Activated naive CD4-positive, alpha-beta T cell treated with anti-CD3 and anti-CD28 coated beads for 36 hours (primary cell): ENCODE measurements around the gene NCOA5. TPM values are rescaled to one million over a fixed set of nuclear protein-coding genes. Genes with fewer than 3 reads are reported as not detected.

Experiments used
- CTCF ChIA-PET: fragments of 350-600 bp; sonication (Branson Sonifier 250); formaldehyde crosslinking; loops from one replicate; lab custom pipeline; 2021; ENCODE audit warnings: antibody characterized with exemption; lab: Charles Lee
- DNase-seq: peaks from one replicate; pipeline ENCODE4 v3.0.0-alpha.2; 2020
- H3K27ac Mint-ChIP-seq: one replicate; pipeline ENCODE4 v1.8.0; 2021; ENCODE audit warnings: mild to moderate bottlenecking, mixed read lengths
- H3K27me3 Mint-ChIP-seq: one replicate; pipeline ENCODE4 v1.8.0; 2021; ENCODE audit warnings: low read depth, mixed read lengths
- H3K36me3 Mint-ChIP-seq: one replicate; pipeline ENCODE4 v1.8.0; 2021; ENCODE audit warnings: low read depth, mixed read lengths
- H3K4me1 Mint-ChIP-seq: one replicate; pipeline ENCODE4 v1.8.0; 2021; ENCODE audit warnings: low read depth, mixed read lengths
- H3K4me3 Mint-ChIP-seq: one replicate; pipeline ENCODE4 v1.8.0; 2021; ENCODE audit warnings: mild to moderate bottlenecking, moderate library complexity, mixed read lengths
- H3K9me3 Mint-ChIP-seq: one replicate; pipeline ENCODE4 v1.8.0; 2021; ENCODE audit warnings: mixed read lengths
- intact Hi-C: fragments of 100-400 bp; cut with micrococcal nuclease; formaldehyde crosslinking; loops from one replicate; pipeline ENCODE4 v1.15.1; 2023
- total RNA-seq, 2 experiments: library from RNA; stranded (reverse); gene quantifications; one replicate each; pipeline ENCODE4 v1.2.3, GENCODE V29; 2021

The NCOA5 gene
- total RNA-seq, 2 experiments from 2014 or later: 4.4 to 5.1 TPM

GRCh38 chr20:46128310-46129151 lies 38.8 kb upstream of the NCOA5 start:
- Mint-ChIP-seq H3K4me1 (peaks cover 3% of the 10 kb centered on the region), H3K4me3 (no peak overlapping the region), H3K27me3 (peaks cover 19% of the 10 kb centered on the region), H3K27ac (no peak overlapping the region), H3K36me3 (peaks cover 5% of the 10 kb centered on the region), H3K9me3 (no peaks in the 10 kb centered on the region)
- DNase-seq: peak; percentile 11
- CTCF ChIA-PET: interaction anchor here (0.6 to 0.7 kb wide), 2 partner anchors 30 to 221 kb away, joined by 3 to 4 read pairs; no protein-coding TSS in a partner anchor
- intact Hi-C loops: no loop called here

DNA sequence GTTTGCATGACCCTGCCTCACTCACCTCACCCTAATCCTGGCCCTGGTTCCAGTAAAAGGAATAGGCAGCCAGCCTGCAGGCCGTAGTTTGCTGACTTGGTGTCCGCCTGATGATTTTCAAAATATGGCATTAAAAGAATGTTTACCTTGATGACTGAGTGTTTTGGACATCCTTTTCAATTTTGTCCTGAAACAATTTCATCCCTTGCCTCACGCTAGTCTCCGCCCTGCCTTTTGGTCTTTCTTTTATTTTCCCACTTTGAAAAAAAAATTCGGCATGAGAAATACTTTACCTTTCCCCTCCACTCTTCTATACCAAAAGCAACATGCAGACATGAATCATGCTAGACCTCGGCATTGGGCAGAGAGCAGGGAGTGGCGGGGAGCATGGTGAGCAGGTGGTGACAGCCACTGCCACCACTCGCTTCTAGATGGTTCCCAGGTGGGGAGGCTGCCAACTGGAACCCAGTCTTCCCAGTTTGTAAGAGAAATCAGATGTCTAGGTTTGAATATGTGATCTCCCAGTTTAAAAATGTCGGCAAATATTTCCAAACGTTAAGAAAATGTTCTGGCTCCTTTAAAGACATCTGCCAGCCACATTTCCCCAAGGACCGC lies 37.7 kb upstream of the NCOA5 start:
- H3K27me3 Mint-ChIP-seq: peaks cover 12% of the 10 kb centered on the region
- no peak for DNase-seq
- CTCF ChIA-PET: no interaction called here

GRCh38 chr20:46126440-46127056 lies 36.8 kb upstream of the NCOA5 start:
- CTCF ChIA-PET: no interaction called here
- intact Hi-C loops: no loop called here
- no peaks in the 10 kb centered on the region for H3K9me3 Mint-ChIP-seq

More for the DNA sequence above, 37.7 kb upstream of the NCOA5 start:
- Mint-ChIP-seq H3K36me3 (peaks cover 5% of the 10 kb centered on the region), H3K27ac (no peak overlapping the region), H3K4me1 (no peaks in the 10 kb centered on the region), H3K4me3 (no peak overlapping the region), H3K9me3 (no peaks in the 10 kb centered on the region)
- intact Hi-C loops: no loop called here

GRCh38 chr20:46123482-46124245 lies 33.9 kb upstream of the NCOA5 start:
- Mint-ChIP-seq H3K4me1 (peaks cover 11% of the 10 kb centered on the region), H3K27me3 (no peaks in the 10 kb centered on the region), H3K27ac (no peak overlapping the region), H3K36me3 (peaks cover 5% of the 10 kb centered on the region), H3K9me3 (no peaks in the 10 kb centered on the region), H3K4me3 (no peak overlapping the region)
- CTCF ChIA-PET: interaction anchor here (0.9 kb wide), 1 partner anchor 65 kb away, joined by 3 read pairs; no protein-coding TSS in a partner anchor
- DNase-seq: no peak
- intact Hi-C loops: no loop called here

More at GRCh38 chr20:46126440-46127056, 36.8 kb upstream of the NCOA5 start:
- Mint-ChIP-seq H3K27ac (no peak overlapping the region), H3K36me3 (peaks cover 5% of the 10 kb centered on the region), H3K4me3 (no peak overlapping the region), H3K27me3 (peaks cover 9% of the 10 kb centered on the region), H3K4me1 (no peaks in the 10 kb centered on the region)
- DNase-seq: no peak

DNA sequence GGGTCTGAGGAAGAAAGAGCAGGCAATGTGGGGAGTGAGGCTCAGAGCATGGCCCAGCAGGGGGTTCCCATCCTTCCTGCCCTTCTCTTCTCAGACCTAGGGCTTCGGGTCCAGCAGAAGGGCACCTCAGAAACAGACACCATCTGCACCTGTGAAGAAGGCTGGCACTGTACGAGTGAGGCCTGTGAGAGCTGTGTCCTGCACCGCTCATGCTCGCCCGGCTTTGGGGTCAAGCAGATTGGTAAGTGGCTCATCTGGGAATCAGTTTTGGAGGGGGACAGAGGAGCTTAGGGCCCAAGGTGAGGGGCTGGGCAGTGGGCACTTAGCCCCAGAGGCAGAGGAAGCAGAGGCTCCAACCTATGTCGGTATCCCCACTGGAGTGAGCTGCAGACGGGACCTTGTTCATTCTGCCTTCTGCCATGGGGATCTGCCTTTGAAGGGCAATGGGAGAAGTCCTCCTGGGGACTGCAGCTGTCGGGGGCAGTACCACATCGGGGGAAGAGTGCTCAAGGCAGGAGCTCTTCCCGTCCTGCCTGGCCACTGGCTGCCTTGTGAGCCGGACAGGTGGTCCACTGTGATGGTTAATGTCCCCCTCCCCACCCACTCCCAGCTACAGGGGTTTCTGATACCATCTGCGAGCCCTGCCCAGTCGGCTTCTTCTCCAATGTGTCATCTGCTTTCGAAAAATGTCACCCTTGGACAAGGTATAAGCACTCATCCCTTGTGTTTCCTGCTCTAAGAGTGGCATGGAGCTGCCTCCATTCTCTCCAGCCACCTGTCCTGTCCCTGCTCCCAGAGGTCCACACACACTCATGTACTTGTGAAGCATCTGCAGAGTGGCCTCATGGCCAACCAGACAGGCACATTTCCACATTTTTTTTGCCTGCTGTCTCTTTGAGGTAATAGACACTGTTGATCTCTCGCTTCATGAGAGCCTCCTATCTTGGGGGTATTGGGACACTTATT lies 33.0 kb upstream of the NCOA5 start:
- CTCF ChIA-PET: interaction anchor here (0.9 kb wide), 1 partner anchor 64 kb away, joined by 3 read pairs; no protein-coding TSS in a partner anchor
- intact Hi-C loops: no loop called here
- H3K27ac Mint-ChIP-seq: no peak overlapping the region
- peaks cover 1% of the 10 kb centered on the region for H3K27me3 Mint-ChIP-seq
- peaks cover 7% of the 10 kb centered on the region for H3K36me3 Mint-ChIP-seq
- H3K4me3 Mint-ChIP-seq: no peak overlapping the region
- H3K9me3 Mint-ChIP-seq: no peaks in the 10 kb centered on the region
- no peak for DNase-seq
- H3K4me1 Mint-ChIP-seq: peaks cover 16% of the 10 kb centered on the region

- no peak overlapping the region for H3K27ac Mint-ChIP-seq
- CTCF ChIA-PET: interaction anchor here (1.4 kb wide), 1 partner anchor 10 kb away, joined by 4 read pairs; no protein-coding TSS in a partner anchor
- H3K27me3 Mint-ChIP-seq: peaks cover 1% of the 10 kb centered on the region
- no peak overlapping the region for H3K4me3 Mint-ChIP-seq
- H3K4me1 Mint-ChIP-seq: peaks cover 19% of the 10 kb centered on the region
- peaks cover 7% of the 10 kb centered on the region for H3K36me3 Mint-ChIP-seq
- intact Hi-C loops: no loop called here
- no peak for DNase-seq
- H3K9me3 Mint-ChIP-seq: no peaks in the 10 kb centered on the region
Observed at GRCh38 chr20:46122071-46122470, 32.3 kb upstream of the NCOA5 start.

DNA sequence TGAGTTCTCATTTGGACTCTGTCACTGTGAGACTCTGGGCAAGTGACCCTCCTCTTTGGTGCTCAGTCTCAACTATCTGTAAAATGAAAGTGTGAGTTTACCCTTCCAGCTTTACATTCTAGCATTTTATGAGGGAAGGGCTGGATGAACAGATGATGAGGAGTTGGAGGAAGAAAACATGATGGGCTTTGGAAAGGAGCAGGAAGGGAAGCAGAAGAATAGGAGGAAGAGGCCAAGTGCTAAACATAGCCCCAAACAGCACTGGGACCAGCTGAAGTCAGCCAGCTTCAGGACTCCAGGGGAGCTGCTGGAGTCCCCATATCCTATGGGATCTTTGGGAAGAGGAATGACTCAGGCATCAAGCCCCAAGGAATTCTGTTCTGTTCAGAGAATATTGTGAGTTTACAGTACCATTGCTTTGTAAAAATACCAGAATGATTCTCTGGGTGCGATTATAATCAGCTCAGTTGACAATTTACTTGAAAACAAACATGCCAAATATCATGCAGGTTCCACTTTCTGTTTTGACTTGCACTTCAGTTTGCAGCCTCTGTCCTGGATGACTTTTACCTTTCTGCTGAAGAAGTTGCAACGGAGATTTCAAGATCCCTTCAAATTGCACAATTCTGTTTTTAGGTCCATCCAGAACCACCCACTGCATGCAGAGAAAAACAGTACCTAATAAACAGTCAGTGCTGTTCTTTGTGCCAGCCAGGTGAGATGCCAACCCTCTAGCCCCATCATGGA lies 31.6 kb upstream of the NCOA5 start:
- Mint-ChIP-seq H3K27me3 (peaks cover 1% of the 10 kb centered on the region), H3K27ac (no peak overlapping the region), H3K9me3 (no peaks in the 10 kb centered on the region), H3K4me1 (peaks cover 19% of the 10 kb centered on the region), H3K36me3 (peaks cover 7% of the 10 kb centered on the region), H3K4me3 (no peak overlapping the region)
- intact Hi-C loops: no loop called here
- DNase-seq: no peak
- CTCF ChIA-PET: interaction anchor here (1.4 kb wide), 1 partner anchor 11 kb away, joined by 4 read pairs; no protein-coding TSS in a partner anchor

DNA sequence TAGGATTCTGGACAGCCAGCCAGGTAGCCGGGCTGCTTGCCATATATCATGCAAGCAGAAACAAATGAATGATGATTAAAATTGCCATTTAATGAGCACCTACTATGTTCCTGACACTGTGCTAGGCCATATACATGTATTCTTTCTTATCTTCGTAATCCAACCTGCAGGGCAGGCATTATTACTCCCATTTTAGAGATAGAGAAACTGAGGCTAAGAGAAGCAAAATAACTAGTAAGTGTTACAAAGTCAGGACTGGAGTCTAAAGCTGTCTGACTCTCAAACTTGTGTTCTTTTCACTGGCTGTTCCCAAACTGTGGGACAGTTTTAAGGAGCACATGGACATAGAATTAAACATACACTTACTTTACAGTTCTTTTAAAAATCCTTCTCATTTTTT lies 30.4 kb upstream of the NCOA5 start:
- Mint-ChIP-seq H3K9me3 (no peaks in the 10 kb centered on the region), H3K36me3 (peaks cover 7% of the 10 kb centered on the region), H3K27me3 (peaks cover 1% of the 10 kb centered on the region), H3K4me1 (peaks cover 19% of the 10 kb centered on the region), H3K27ac (no peak overlapping the region), H3K4me3 (no peak overlapping the region)
- intact Hi-C loops: no loop called here
- DNase-seq: no peak
- CTCF ChIA-PET: interaction anchor here (0.6 to 3.1 kb wide), 4 partner anchors 10 to 106 kb away, joined by 3 to 13 read pairs (median 4); no protein-coding TSS in a partner anchor

DNA sequence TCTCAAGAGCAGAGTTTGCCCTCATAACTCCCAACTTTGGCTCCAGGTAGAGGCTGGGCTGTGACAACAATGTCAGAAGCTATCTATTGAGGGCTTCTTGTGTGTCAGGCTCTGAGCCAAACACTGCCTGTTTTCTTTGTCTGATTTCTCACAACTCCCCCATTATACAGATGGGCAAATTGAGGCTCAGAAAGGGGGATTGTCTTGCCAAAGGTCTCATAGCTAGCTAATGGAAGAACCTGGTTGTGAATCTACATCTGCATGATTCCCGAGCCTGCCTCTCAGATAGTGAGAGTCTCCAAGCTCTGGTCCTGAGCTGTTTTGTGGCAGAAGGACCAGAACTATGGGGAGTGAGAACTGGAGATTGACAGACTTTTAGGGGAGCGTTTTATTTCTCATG lies 29.8 kb upstream of the NCOA5 start:
- Mint-ChIP-seq H3K4me1 (peaks cover 19% of the 10 kb centered on the region), H3K36me3 (peaks cover 7% of the 10 kb centered on the region), H3K9me3 (no peaks in the 10 kb centered on the region), H3K27ac (no peak overlapping the region), H3K4me3 (peak overlapping the region; percentile 23), H3K27me3 (peaks cover 1% of the 10 kb centered on the region)
- intact Hi-C loops: no loop called here
- no peak for DNase-seq
- CTCF ChIA-PET: interaction anchor here (1.4 to 3.1 kb wide), 3 partner anchors 13 to 106 kb away, joined by 3 to 13 read pairs (median 6); no protein-coding TSS in a partner anchor

GRCh38 chr20:46119028-46119546 lies 29.3 kb upstream of the NCOA5 start:
- Mint-ChIP-seq H3K27me3 (peaks cover 1% of the 10 kb centered on the region), H3K4me3 (peak overlapping the region; percentile 96), H3K27ac (no peak overlapping the region), H3K36me3 (peaks cover 4% of the 10 kb centered on the region), H3K9me3 (no peaks in the 10 kb centered on the region), H3K4me1 (peaks cover 19% of the 10 kb centered on the region)
- CTCF ChIA-PET: interaction anchor here (1.4 to 3.1 kb wide), 3 partner anchors 13 to 105 kb away, joined by 3 to 13 read pairs (median 6); no protein-coding TSS in a partner anchor
- intact Hi-C loops: no loop called here
- DNase-seq: no peak
